GM12872 (cell line): ENCODE data around the gene KIFC3.

Experiments used
- CTCF ChIP-seq: IDR thresholded peaks from 3 replicates; pipeline ENCODE4 v1.5.1; 2011; ENCODE audit warnings: low read depth, mild to moderate bottlenecking, low read length, moderate library complexity; ENCODE audit not compliant: insufficient read depth

Gene KIFC3

GRCh38 chr16:57747496-57747895 lies 54.8 kb downstream of the KIFC3 start:
- TF ChIP-seq CTCF = no peak

GRCh38 chr16:57747091-57747490 lies 55.2 kb downstream of the KIFC3 start:
- TF ChIP-seq CTCF = no peak

GRCh38 chr16:57745768-57746167 lies 56.5 kb downstream of the KIFC3 start:
- no peak for TF ChIP-seq CTCF

GRCh38 chr16:57744642-57744903 lies 57.7 kb downstream of the KIFC3 start:
- TF ChIP-seq CTCF = no peak

GRCh38 chr16:57743886-57744641 lies 58.2 kb downstream of the KIFC3 start:
- TF ChIP-seq CTCF = no peak

- no peak for TF ChIP-seq CTCF
Measured at GRCh38 chr16:57743458-57743857, 58.8 kb downstream of the KIFC3 start.

GRCh38 chr16:57742543-57742942 lies 59.7 kb downstream of the KIFC3 start:
- no peak for TF ChIP-seq CTCF
